Body of pancreas (tissue), 4 donors: ENCODE measurements around the gene ADCY7. TPM values are rescaled to one million over a fixed set of nuclear protein-coding genes. Genes with fewer than 3 reads are reported as not detected.

Source experiments
- ATAC-seq: fragments of 150-250 bp; one replicate; pipeline ENCODE4 v1.9.1; 2016
- DNase-seq, 4 donors: peaks; one replicate each; pipeline ENCODE4 v3.0.0-alpha.2; 2019
- H3K27ac ChIP-seq, 4 donors: fragments of 200-600 bp; sonication (generic); 1 replicate in 3 of 4; 2 replicates in 1 of 4; pipeline versions ENCODE4 v1.5.1 to v1.6.1; 2016 to 2019; ENCODE audit warnings: mild to moderate bottlenecking in 1 of 4, mixed read lengths in 1 of 4, moderate library complexity in 1 of 4
- H3K27me3 ChIP-seq, 2 donors: fragments of 200-600 bp; sonication (generic); one replicate each; pipeline ENCODE4 v1.6.0; 2016; ENCODE audit warnings: mild to moderate bottlenecking in 1 of 2
- H3K36me3 ChIP-seq, 2 donors: fragments of 200-600 bp; sonication (generic); replicated peaks in 1 of 2; 2 replicates each; pipeline ENCODE4 v1.5.1; 2016; ENCODE audit warnings: low read depth in 2 of 2; ENCODE audit not compliant: insufficient read depth in 1 of 2
- H3K4me1 ChIP-seq: fragments of 200-600 bp; sonication (generic); one replicate; pipeline ENCODE4 v1.6.0; 2016
- H3K4me3 ChIP-seq, 2 donors: fragments of 200-600 bp; sonication (generic); 1 replicate in 1 of 2; 2 replicates in 1 of 2; pipeline ENCODE4 v1.5.1; 2016 to 2019
- H3K9me3 ChIP-seq, 3 donors: fragments of 200-600 bp; sonication (generic); 1 replicate in 2 of 3; 2 replicates in 1 of 3; pipeline ENCODE4 v1.5.1; 2016
- CTCF ChIP-seq, 7 experiments: fragments of 450-650 bp in 4 of 7; fragments of 200-600 bp in 3 of 7; sonication (generic) in 3 of 7; IDR thresholded peaks; one replicate each; pipeline ENCODE4 v1.5.1; 2016 to 2019; ENCODE audit warnings: antibody characterized with exemption in 7 of 7
- POLR2A ChIP-seq, 3 donors: fragments of 450-650 bp; IDR thresholded peaks; one replicate each; pipeline ENCODE4 v1.6.1; 2016; ENCODE audit warnings: antibody characterized with exemption in 3 of 3, mild to moderate bottlenecking in 2 of 3
- WGBS, 2 donors: methylation state at CpG; one replicate each; pipeline ENCODE4 v1.1.5; 2017; 5-methylcytosine and 5-hydroxymethylcytosine counted together
- intact Hi-C: fragments of 100-400 bp; cut with DNase I; formaldehyde crosslinking; loops from one replicate; pipeline ENCODE4 v1.15.1; 2023
- total RNA-seq, 2 donors: library from RNA; depleted of rRNA; stranded (reverse); fragments of >200 nt; gene quantifications; one replicate each; pipeline ENCODE4 v1.1.0, GENCODE V29; 2016

ADCY7 gene
- total RNA-seq, 2 donors from 2014 or later: 4.9 to 8.6 TPM

- Histone ChIP-seq H3K4me1 (no peaks in the 10 kb centered on the region), H3K36me3 (no peaks in the 10 kb centered on the region), H3K9me3 (no peaks in the 10 kb centered on the region), H3K27me3 (no peaks in the 10 kb centered on the region), H3K4me3 (no peak overlapping the region), H3K27ac (no peak overlapping the region)
- DNase-seq: no peak
- ATAC-seq: no peak
- WGBS, 2 donors: 76 to 92% methylated on average over 1 of the region's 1 CpG
- TF ChIP-seq CTCF (IDR thresholded peaks at IDR 0.05) (no peak), POLR2A (IDR thresholded peaks at IDR 0.05) (no peak)
- intact Hi-C loops: no loop called here
These were observed 9.7 kb upstream of the ADCY7 start for GRCh38 chr16:50256604-50257003.

GRCh38 chr16:50257876-50258275 is 8.5 kb upstream of the ADCY7 start:
- Histone ChIP-seq H3K36me3 (no peaks in the 10 kb centered on the region), H3K4me3 (no peak overlapping the region), H3K27ac (no peak overlapping the region), H3K4me1 (no peaks in the 10 kb centered on the region), H3K9me3 (no peaks in the 10 kb centered on the region), H3K27me3 (no peaks in the 10 kb centered on the region)
- ATAC-seq (no peak), DNase-seq (no peak)
- WGBS, 2 donors: 86% methylated on average over 9 of the region's 9 CpGs
- TF ChIP-seq CTCF (IDR thresholded peaks at IDR 0.05): no peak
- TF ChIP-seq POLR2A (IDR thresholded peaks at IDR 0.05): no peak
- intact Hi-C loops: no loop called here

GRCh38 chr16:50259334-50260205 is 6.8 kb upstream of the ADCY7 start:
- Histone ChIP-seq H3K36me3 (no peaks in the 10 kb centered on the region), H3K4me3 (no peak overlapping the region), H3K27me3 (no peaks in the 10 kb centered on the region), H3K27ac (no peak overlapping the region), H3K4me1 (no peaks in the 10 kb centered on the region), H3K9me3 (no peaks in the 10 kb centered on the region)
- no peak for TF ChIP-seq CTCF (IDR thresholded peaks at IDR 0.05)
- TF ChIP-seq POLR2A (IDR thresholded peaks at IDR 0.05): no peak
- 59 to 69% methylated on average over 17 to 23 of the region's 23 CpGs for WGBS, 2 donors
- DNase-seq (peak in 2 of 4 donors; percentile 24 to 46), ATAC-seq (no peak)
- intact Hi-C loops: no loop called here

GRCh38 chr16:50260206-50261159 is 5.9 kb upstream of the ADCY7 start:
- Histone ChIP-seq H3K27ac (no peak overlapping the region), H3K4me1 (no peaks in the 10 kb centered on the region), H3K4me3 (no peak overlapping the region), H3K9me3 (no peaks in the 10 kb centered on the region), H3K36me3 (no peaks in the 10 kb centered on the region), H3K27me3 (no peaks in the 10 kb centered on the region)
- TF ChIP-seq POLR2A (IDR thresholded peaks at IDR 0.05): no peak
- no peak for TF ChIP-seq CTCF (IDR thresholded peaks at IDR 0.05)
- intact Hi-C loops: no loop called here
- DNase-seq (no peak), ATAC-seq (no peak)
- 82 to 86% methylated on average over 8 to 9 of the region's 9 CpGs for WGBS, 2 donors
